GM12878 (cell line): ENCODE measurements around the gene KLK5. TPM values are rescaled to one million over a fixed set of nuclear protein-coding genes. Genes with fewer than 3 reads are reported as not detected.

ENCODE experiments used
- ASH2L ChIP-seq: fragments of 300-600, 200-600 bp; sonication (generic); IDR thresholded peaks from 2 replicates; pipeline ENCODE4 v1.6.1; 2017; ENCODE audit warnings: low read depth, mild to moderate bottlenecking, borderline replicate concordance
- BCL3 ChIP-seq: IDR thresholded peaks from 2 replicates; pipeline ENCODE4 v1.6.1; 2011; ENCODE audit warnings: borderline replicate concordance, low read depth, mild to moderate bottlenecking, moderate library complexity, low read length; ENCODE audit not compliant: insufficient read depth, poor library complexity, severe bottlenecking
- BHLHE40 ChIP-seq, 2 experiments: fragments of 450-650 bp in 1 of 2; IDR thresholded peaks; 2 replicates each; pipeline ENCODE4 v1.6.1; 2011 to 2017; ENCODE audit warnings: low read depth in 2 of 2, borderline replicate concordance in 1 of 2, improper control_type of control experiment in 1 of 2, low read length in 1 of 2, mild to moderate bottlenecking in 1 of 2
- E4F1 ChIP-seq: fragments of 450-650 bp; IDR thresholded peaks from 2 replicates; pipeline ENCODE4 v1.6.1; 2018; ENCODE audit warnings: borderline replicate concordance, mild to moderate bottlenecking; ENCODE audit not compliant: partially characterized antibody
- ESRRA ChIP-seq: IDR thresholded peaks from 2 replicates; pipeline ENCODE4 v1.6.1; 2012; ENCODE audit warnings: mild to moderate bottlenecking, low read length, improper control_type of control experiment
- GATAD2B ChIP-seq: fragments of 450-650 bp; conservative IDR thresholded peaks from 2 replicates; pipeline ENCODE4 v1.6.1; 2017; ENCODE audit warnings: low read depth, mild to moderate bottlenecking, moderate library complexity
- JUNB ChIP-seq: IDR thresholded peaks from 2 replicates; pipeline ENCODE4 v1.6.1; 2016; ENCODE audit warnings: antibody characterized with exemption, mild to moderate bottlenecking
- JUND ChIP-seq: IDR thresholded peaks from 2 replicates; pipeline ENCODE4 v1.6.1; 2012; ENCODE audit warnings: low read depth, mild to moderate bottlenecking, low read length, improper control_type of control experiment, moderate library complexity
- NBN ChIP-seq: fragments of 450-650 bp; IDR thresholded peaks from 2 replicates; pipeline ENCODE4 v1.6.1; 2016
- NR2C1 ChIP-seq: fragments of 450-650 bp; IDR thresholded peaks from 2 replicates; pipeline ENCODE4 v1.6.1; 2017; ENCODE audit warnings: antibody characterized with exemption, mild to moderate bottlenecking, moderate library complexity
- PBX3 ChIP-seq: IDR thresholded peaks from 2 replicates; pipeline ENCODE4 v1.6.1; 2011; ENCODE audit warnings: mild to moderate bottlenecking, low read depth, low read length, moderate library complexity; ENCODE audit not compliant: insufficient replicate concordance
- POLR2A ChIP-seq: IDR thresholded peaks from 2 replicates; pipeline ENCODE4 v1.6.1; 2011; ENCODE audit warnings: low read depth, mild to moderate bottlenecking, low read length
- PRDM15 ChIP-seq: fragments of 450-650 bp; formaldehyde crosslinking; IDR thresholded peaks from 2 replicates; pipeline ENCODE4 v1.4.0; 2020; ENCODE audit warnings: mild to moderate bottlenecking, moderate library complexity
- RB1 ChIP-seq: fragments of 450-650 bp; formaldehyde crosslinking; IDR thresholded peaks from 2 replicates; pipeline ENCODE4 v1.6.1; 2017; ENCODE audit warnings: mild to moderate bottlenecking, borderline replicate concordance
- SP1 ChIP-seq: IDR thresholded peaks from one replicate; pipeline ENCODE4 v1.6.1; 2011; ENCODE audit warnings: low read depth, low read length
- YY1 ChIP-seq: IDR thresholded peaks from 2 replicates; pipeline ENCODE4 v1.6.1; 2011; ENCODE audit warnings: low read depth, mild to moderate bottlenecking, low read length
- ZBTB11 ChIP-seq: fragments of 450-650 bp; formaldehyde crosslinking; IDR thresholded peaks from 2 replicates; pipeline ENCODE4 v1.5.0; 2022; ENCODE audit warnings: mild to moderate bottlenecking, missing genetic modification characterization
- ZNF207 ChIP-seq: fragments of 450-650 bp; IDR thresholded peaks from 2 replicates; pipeline ENCODE4 v1.6.1; 2014; ENCODE audit warnings: antibody characterized with exemption, mild to moderate bottlenecking, borderline replicate concordance
- polyA plus RNA-seq, 11 experiments: library from polyadenylated mRNA; depleted of rRNA in 4 of 11; unstranded in 6 of 11; stranded (reverse) in 5 of 11; fragments of >200 nt; fragmentation: Nextera tagmentation in 4 of 11; fragmentation: Illumina TruSeq in 1 of 11; extraction: Ambion mirVana in 4 of 11; extraction: Trizol in 1 of 11; gene quantifications; 1 replicate in 1 of 11; 2 replicates in 10 of 11; pipeline versions ENCODE4 v1.2.1 to v1.2.3, GENCODE V29; 2011 to 2016; ENCODE audit warnings: inconsistent platforms in 2 of 11, missing spikeins in 2 of 11, low read depth in 1 of 11
- total RNA-seq, 4 experiments: library from RNA; depleted of rRNA in 3 of 4; stranded (reverse); fragments of >200 nt in 3 of 4; fragmentation: Illumina TruSeq in 1 of 4; extraction: Trizol in 1 of 4; gene quantifications; 2 replicates each; pipeline versions ENCODE4 v1.2.1 to v1.2.3, GENCODE V29; 2013 to 2021

KLK5 gene
- total and polyA plus RNA-seq, 10 of the 15 experiments (the other 5 are each of a cell fraction or from before 2014, with no cell fraction given), result 0.16 TPM; not detected in 9

GRCh38 chr19:50896591-50897190 is 56.1 kb downstream of the KLK5 start (continued):
- no peak for TF ChIP-seq PRDM15
- no peak; the same call in 1 of the 2 replicates for TF ChIP-seq GATAD2B
- TF ChIP-seq ZBTB11 (CRISPR knock-in tag), result no peak
- no peak for TF ChIP-seq ESRRA
- TF ChIP-seq JUNB, result peak; percentile 90
- TF ChIP-seq ASH2L, result peak; percentile 76; the same call in 1 of the 2 replicates
- TF ChIP-seq RB1, result no peak; the same call in 1 of the 2 replicates
- no peak for TF ChIP-seq E4F1
- TF ChIP-seq SP1, result peak; percentile 77
- peak; percentile 63 for TF ChIP-seq PBX3
- peak; percentile 98 for TF ChIP-seq NBN
- TF ChIP-seq ZNF207, result no peak; the same call in 1 of the 2 replicates
- TF ChIP-seq NR2C1, result no peak
- peak; percentile 58 for TF ChIP-seq BCL3
- TF ChIP-seq BHLHE40 (IDR thresholded peaks at IDR 0.05; ENCODE audit: borderline replicate concordance in 1 of 2, low read depth in 2 of 2, low read length in 1 of 2), result peak; percentile 98 to 99
- TF ChIP-seq JUND, result peak; percentile 94
- TF ChIP-seq YY1, result no peak
- peak; percentile 51 for TF ChIP-seq POLR2A
